NCI-H510A treated with DMSO at 0.1 percent for 48 hours (cell line): Measurements from ENCODE around the gene GNAO1.

ENCODE experiments used
- DNase-seq: peaks from one replicate; lab custom pipeline; 2025; lab: John Stamatoyannopoulos, UW

The GNAO1 gene

DNA sequence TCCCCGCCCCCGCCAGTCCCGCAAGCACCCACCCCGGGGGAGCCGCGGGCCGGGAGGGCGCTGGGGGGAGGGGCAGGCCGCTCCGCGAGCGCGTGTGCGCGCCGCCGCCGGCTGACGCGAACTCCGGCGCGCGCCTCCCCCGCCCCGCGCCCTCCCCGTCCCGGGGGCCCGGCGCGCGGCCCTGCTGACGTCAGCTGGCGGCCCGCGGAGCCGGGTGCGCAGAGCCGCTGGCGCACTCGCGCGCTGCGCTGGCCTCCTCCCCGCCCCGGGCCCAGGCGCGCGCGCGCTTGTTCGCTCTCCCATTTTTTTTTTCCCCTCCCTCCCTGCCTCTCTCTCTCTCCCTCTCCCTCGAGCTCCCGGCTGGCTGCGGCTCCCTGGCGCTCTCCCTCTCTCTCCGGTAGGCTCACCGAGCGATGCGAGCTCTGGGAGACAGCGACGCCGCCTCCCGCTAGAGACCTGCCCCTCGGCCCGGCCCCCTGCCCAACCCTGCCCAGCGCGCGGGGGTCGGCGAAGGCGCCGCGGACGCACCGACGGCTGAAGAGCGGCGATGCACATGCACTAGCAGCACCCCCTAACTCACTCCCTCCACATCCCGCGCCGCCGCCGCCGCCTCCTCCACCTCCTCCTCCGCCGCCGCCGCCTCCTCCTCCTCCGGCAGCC lies at the start of gene GNAO1:
GNAO1 (plus strand) TSS at position 334 of the 660 bp plus-strand sequence. CDS start 747 bp downstream, outside the sequence.
- DNase-seq = peak; percentile 69

- DNase-seq = no peak
These were observed 47.6 kb upstream of the GNAO1 start for GRCh38 chr16:56143666-56144065.

- DNase-seq = peak; percentile 7
These were observed 45.9 kb upstream of the GNAO1 start for GRCh38 chr16:56145369-56145768.

DNA sequence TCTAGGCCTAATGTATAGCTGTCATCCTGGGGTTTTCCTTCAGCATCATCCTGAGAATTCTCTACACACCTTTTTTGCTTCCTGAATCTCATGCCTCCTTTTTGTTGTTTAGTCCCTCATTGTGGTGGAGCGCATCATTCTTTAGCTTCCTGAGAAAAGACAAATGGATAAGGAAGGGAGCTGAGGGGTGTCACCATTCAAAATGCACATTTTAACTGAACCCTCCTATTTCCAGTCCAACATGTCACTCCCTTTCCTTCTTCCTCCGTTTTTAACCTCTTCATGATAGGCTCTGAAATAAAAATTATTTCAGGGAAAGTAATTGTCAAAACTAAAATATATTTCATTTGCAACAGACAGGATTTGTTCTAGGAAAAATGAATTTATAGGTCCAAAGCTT lies 39.7 kb upstream of the GNAO1 start:
- no peak for DNase-seq

DNA sequence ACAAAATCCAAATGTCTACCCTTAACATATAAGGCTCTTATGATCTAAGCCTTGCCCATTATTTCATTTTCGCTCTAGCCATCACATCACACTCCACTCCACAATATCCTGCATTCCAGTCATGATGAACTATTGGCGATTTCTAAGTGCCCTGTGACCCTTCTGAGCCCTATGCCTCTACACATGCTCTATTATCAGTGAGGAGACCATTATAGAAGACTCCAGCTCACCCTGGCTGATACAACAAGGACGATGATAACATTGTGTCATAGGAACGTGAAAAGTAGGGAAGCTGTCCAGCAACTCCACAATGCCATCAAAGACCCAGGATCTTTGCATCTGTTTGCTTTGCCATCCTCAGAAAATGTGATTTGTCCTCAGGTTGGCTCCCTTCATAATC lies 29.6 kb upstream of the GNAO1 start:
- DNase-seq = no peak

DNA sequence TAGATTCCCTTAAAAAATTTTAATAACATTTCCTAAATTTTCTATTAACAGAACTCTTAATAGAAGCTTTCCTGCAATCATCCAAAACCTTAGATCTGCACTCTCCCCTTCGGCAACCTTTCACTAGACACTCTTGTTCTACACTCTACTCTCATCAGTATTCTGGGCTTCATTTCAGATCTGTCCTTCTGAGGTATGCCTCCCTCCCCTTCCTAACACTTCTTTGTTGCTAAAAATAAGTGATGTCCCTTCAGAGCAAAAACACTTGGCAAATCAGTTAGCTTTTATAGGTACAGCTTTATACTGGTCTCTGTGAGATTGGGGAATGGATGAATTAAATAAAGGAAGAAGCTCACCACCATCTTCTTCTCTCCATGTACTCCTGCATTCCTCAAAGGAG lies 28.2 kb upstream of the GNAO1 start:
- no peak for DNase-seq

GRCh38 chr16:56163938-56164337 lies 27.4 kb upstream of the GNAO1 start:
- DNase-seq = no peak

DNA sequence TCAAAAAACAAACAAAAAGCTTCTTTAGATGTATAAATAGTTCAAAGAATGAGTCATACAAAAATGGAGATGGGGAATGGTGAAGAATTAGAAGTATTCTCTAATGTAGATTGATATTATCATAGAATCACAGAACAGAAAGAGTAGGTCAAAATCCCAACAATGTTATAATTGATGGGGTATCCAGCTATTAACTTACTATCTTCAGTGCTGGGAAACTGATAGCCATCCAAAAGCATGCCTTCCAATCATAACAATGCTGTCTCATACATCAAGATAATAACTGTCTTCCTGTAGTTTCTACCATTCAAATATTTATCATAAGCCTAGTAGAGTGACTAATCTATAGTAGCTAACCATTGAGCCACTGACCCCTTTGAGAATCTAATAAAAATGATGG lies 26.7 kb upstream of the GNAO1 start:
- no peak for DNase-seq

- DNase-seq = no peak
These were observed 16.9 kb upstream of the GNAO1 start for GRCh38 chr16:56174411-56174810.

DNA sequence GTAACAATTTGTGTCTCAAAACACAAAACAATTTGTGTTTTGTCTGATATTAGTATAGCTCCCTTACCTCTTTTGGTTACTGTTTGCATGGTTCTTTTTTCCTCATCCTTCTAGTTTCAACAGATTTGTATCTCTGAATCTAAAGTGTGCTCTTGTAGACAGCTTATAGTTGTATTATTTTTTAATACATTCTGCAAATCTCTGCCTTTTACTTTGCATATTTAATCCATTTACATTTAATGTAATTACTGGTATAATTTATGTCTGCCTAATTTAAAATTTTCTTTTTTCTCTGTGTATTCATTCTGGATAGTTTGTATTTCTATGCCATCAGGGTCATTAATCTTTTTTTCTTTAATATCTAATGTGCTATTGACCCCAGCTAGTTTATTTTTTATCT lies 9.9 kb upstream of the GNAO1 start:
- DNase-seq = no peak

GRCh38 chr16:56183266-56183665 lies 8.0 kb upstream of the GNAO1 start:
- DNase-seq = no peak

GRCh38 chr16:56190048-56190676 lies 1.1 kb upstream of the GNAO1 start:
- DNase-seq = no peak

GRCh38 chr16:56190677-56191155 lies 573 bp upstream of the GNAO1 start:
- DNase-seq = peak; percentile 37

GRCh38 chr16:56191835-56192634 lies 746 bp downstream of the GNAO1 start:
- no peak for DNase-seq

DNA sequence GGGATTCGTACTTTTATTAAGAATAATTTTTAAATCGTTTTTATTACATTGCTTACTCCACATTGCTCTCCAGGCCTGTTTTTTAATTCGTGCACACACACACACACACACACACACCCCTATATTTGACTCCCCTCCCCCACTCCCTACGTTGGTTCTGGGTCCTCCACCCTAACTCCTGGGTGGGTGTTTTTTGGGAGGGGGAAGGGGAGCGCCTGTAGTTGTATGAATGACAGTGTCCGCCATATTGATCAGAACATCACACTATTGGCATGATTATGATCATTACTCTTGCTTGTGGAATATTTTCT lies 1.3 kb downstream of the GNAO1 start:
- DNase-seq = no peak

- DNase-seq = no peak
These were observed 2.0 kb downstream of the GNAO1 start for GRCh38 chr16:56192986-56193945.

DNA sequence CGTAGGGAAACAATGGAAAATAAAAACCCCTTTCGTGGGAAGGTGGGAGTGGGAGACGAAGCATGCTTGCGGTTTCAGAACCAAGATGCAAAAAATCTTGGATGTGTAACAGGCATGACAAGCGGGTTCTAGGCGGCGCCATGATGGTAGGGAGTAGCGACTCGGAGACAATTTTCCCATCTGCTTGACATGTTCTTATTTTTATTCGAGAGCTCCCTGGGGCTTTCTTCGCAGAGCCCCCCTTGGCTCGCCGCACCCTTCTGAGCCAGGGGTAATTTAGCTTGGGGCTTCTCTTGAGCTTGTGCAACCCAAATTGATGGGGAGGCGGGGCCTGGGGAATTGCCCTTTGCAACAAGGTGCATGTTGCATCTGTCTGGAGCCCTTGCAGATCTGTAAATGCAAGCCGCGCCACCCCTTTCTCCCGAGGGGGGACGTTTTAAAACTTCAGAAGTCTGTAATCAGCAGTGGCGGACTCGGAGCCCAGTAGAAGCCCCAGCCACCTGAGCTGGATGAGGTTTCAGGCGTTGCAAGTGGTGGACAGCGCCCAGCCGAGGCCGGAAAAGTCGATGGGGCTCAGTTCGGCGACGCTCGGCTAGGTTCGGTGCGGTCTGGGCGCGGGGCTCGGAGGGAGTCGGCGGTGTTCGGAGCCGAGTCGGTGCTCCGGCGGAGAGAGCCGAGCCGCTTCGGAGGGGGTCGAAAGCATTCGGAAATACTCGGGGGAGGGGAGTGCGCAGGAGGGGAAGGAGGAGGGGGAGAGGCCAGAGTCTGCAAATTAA lies 2.9 kb downstream of the GNAO1 start:
- peak; percentile 79 for DNase-seq

DNA sequence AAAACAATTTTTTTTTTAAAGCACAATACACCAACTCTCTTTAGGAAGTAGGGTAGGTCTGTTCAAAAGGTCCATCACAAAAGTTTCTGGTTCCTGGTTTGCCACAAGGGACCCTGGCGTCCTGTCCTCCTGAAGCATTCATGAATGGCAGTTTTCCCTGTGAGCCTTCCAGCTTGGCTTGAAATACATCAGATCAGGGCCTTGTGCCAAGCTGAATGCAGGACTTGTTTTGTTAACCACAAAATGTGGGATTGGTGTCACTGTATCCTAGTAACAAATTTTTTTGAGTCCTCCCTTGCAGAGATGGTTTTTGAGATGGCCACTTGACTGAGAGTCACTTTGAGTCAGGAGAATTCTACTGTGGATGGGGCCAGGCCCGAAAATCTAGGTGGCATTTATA lies 3.9 kb downstream of the GNAO1 start:
- no peak for DNase-seq

- no peak for DNase-seq
These were observed 5.1 kb downstream of the GNAO1 start for GRCh38 chr16:56196381-56196780.

GRCh38 chr16:56197192-56197992 lies 6.1 kb downstream of the GNAO1 start:
- no peak for DNase-seq
